NCI-H446 treated with DMSO at 0.1 percent for 48 hours (cell line): Measurements from ENCODE around the gene DNAH1.

Experiments used
- DNase-seq: peaks from one replicate; lab custom pipeline; 2025; lab: John Stamatoyannopoulos, UW

DNAH1 gene

DNA sequence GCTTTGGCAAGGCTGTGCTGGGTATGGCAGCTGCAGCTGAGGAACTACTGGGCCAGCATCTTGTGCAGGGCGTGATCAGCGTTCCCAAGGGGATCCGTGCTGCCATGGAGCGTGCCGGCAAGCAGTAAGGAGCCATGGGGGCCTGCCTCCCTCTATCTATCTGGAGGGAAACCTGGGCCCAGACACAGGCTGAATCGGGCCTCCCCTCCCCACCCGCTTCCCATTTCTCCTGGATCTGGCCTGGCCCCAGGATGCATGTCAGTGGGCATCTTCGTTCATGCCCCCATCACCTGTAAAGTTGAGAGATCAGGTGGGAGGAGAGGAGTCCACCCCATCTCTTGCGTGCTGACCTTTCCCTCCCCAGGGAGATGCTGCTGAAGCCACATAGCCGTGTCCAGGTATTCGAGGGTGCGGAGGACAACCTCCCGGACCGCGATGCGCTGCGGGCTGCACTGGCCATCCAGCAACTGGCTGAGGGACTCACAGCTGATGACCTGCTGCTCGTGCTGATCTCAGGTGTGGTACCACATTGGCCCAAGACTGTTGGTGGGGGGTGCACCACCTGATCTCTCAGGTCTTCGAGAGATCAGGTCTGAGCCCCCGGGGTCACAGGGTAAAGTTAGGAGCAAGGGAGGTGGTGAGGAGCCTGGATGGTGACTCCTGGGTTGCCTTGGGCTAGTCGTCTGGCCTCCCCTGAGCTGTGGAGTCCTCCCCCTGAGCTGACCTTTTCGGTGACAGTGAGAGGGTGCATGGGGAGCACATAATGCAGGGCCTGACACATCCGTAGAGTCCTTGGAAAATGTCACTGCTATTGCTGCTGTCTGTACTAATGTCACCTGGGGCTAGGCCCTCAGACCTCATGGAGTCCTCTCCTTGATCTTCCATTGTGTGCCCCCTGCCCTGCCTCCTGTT lies 25.3 kb upstream of the DNAH1 start:
- no peak for DNase-seq

DNA sequence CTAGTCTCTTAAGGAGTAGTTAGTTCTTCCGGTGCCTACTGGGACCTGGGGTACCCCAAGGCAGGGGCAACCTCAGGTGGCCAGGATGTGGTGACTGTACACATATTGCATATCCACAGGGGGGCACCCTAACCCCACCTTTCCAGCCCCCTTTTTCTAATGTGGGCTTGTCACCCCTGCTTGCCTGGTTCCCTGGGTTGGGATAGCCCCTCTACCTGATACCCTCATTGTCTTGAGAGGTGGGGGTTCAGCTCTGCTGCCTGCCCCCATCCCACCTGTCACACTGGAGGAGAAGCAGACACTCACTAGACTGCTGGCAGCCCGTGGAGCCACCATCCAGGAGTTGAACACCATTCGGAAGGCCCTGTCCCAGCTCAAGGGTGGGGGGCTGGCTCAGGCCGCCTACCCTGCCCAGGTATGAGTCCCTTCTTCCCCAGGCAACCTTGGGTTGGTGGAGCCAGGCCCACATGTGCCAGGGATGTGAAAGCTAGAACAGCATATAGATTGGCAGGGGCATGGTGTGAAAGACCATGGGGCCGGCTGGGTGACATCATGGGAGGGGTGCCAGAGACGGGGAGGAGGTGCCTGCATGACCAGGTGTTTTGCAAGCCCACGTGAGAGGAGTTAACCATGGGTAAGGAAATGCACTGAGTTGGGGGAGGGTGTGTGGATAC lies 24.5 kb upstream of the DNAH1 start:
- DNase-seq = no peak

DNA sequence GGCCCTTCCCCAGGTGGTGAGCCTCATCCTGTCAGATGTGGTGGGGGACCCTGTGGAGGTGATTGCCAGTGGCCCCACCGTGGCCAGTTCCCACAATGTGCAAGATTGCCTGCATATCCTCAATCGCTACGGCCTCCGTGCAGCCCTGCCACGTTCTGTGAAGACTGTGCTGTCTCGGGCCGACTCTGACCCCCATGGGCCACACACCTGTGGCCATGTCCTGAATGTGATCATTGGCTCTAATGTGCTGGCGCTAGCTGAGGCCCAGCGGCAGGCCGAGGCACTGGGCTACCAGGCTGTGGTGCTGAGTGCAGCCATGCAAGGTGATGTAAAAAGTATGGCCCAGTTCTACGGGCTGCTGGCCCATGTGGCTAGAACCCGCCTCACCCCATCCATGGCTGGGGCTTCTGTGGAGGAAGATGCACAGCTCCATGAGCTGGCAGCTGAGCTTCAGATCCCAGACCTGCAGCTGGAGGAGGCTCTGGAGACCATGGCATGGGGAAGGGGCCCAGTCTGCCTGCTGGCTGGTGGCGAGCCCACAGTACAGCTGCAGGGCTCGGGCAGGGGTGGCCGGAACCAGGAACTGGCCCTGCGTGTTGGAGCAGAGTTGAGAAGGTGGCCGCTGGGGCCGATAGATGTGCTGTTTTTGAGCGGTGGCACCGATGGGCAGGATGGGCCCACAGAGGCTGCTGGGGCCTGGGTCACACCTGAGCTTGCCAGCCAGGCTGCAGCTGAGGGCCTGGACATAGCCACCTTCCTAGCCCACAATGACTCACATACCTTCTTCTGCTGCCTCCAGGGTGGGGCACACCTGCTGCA lies 23.7 kb upstream of the DNAH1 start:
- no peak for DNase-seq

DNA sequence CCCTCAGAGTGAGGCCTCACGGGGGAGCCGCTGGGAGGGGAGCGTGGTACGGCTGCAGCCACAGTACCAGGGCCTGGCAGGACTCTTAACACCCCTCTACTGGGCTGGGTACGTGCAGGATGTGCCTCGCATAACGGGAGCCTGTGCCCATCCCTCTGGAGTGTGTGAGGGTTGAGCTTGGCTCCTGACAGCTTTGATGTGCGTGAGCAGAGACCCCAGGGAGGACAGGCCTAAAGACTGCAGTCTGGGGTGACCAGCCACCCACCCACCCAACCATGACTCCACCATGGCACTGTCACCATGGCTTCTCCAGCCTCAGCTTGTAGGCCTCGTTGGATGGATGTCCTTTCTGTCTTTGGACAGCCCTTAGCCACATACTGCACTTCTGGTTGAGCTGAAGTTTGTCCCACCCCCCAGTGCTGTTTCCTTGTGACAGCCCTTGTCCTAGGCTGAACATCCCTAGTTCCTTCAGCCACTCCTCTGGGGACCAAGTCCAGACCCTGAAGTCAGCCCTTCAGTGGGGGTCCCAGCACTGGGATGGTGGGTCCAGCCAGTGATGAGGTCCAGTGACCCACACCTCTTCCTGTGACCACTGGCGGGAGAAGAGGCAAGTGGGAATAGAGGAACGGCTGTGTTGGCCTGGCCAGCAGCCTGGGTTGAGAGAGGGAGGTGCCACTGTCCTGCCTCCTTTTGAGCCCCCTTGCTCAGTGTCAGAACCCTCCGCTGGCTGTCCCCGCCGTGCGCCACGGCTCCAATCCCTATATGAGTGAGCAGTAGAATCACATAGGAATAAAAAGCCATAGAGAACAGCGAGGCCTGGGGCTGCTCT lies 22.4 kb upstream of the DNAH1 start:
- DNase-seq = no peak

DNA sequence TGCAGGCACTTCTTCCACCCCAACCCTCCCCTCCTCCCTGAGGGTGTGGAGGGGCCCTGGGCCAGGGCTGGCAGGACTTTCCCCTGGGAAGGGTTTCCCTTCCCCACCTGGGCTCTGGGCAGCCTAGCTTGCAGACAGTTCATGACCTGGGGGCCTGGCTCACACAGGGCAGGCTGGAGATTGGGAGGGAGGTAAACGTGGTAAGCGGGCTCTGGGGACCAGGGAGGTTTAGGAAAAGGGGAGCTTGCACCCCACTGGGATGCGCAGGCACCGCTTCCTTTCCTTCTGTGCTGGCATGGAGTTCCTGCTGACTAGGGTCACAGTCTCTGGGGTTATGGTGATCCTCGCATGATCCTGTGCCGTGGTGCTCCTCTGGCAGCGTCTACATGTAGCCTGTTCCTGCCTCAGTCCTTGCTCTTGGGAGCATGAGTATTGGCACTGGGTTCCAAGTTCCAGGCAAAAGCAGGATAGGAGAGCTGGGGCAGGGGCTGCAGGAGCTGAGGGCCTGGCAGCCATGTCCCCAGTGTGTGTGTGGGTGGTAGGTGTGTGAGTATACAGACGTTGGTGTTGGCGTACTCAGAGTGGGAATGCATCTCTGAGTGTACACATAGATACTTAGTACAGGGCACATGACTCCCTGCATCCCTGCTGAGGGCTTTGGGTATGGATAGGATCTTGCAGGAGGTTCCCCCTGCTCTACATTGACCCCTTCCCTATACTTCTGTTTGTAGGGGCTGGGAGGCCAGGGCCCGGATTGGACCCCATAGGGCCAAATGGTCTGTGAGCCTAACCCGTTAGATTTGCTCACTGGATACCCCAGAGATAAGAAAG lies 21.6 kb upstream of the DNAH1 start:
- DNase-seq = no peak

DNA sequence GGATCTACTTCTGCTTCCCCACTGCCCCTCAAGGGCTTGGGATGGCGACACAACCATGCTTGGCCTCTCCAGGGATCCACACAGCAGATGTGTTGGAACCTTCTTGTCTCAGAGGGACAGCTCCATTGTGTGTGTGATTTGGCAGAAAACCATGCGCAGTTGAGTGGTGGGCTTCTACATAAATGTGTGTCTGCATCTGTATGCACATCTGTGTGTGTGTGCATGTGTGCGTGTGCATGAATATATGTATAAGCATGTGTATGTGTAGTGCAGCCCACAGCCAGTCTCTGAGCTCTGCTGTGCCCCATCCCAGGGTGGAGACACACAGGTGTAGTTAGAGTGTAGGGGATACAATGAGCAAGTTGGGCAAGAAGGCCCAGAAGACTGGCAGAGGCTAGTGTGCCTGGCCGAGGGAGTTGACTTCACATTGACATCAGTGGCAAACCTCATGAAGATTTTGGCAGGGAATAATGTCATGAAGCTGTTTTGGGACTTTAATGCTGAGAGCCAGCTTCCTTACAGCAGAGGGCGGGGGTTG lies 20.4 kb upstream of the DNAH1 start:
- no peak for DNase-seq

DNA sequence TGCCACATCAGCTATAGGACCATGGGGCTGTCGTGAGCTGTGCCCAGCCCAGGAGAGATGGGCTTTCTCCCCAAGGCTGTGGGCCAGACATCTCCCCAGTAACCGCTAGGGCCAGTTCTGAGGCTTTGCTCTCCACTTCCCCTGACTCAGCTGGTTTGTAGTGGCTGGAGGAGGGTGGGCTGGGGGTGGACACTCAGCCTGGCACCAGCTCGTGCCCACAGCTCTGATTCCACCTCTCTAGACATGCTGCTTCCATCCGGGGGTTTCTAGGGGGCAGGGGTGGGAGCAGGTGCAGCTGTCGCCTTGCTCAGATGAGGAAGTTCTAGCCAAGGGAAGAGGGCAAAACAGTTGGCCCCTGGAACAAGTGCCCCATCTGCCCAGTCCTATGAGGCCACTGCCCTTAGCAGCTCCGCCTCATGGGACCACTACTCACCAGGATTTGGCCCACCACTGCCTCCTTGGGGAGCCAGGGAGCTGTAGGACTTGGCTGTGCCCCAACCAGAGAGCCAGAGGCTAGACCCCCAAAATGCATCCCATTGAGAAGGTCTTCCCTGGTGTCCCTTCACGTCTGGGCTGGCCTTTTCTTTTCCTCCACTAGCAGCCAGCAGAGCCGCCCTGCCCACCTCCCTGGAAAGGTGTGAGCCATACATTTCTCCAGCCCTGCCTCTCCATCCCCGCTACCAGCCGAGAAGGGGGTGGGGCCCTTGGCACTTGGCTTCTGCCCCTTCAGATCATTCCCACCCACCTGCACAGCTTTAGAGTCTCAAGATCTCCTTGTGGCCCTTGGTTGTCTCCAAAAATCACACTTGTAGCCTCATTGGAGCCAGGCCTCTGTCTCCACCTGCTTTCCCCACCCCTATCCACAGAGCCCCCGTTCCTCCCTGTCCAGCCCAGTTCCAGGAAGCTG lies 18.6 kb upstream of the DNAH1 start:
- DNase-seq = no peak

DNA sequence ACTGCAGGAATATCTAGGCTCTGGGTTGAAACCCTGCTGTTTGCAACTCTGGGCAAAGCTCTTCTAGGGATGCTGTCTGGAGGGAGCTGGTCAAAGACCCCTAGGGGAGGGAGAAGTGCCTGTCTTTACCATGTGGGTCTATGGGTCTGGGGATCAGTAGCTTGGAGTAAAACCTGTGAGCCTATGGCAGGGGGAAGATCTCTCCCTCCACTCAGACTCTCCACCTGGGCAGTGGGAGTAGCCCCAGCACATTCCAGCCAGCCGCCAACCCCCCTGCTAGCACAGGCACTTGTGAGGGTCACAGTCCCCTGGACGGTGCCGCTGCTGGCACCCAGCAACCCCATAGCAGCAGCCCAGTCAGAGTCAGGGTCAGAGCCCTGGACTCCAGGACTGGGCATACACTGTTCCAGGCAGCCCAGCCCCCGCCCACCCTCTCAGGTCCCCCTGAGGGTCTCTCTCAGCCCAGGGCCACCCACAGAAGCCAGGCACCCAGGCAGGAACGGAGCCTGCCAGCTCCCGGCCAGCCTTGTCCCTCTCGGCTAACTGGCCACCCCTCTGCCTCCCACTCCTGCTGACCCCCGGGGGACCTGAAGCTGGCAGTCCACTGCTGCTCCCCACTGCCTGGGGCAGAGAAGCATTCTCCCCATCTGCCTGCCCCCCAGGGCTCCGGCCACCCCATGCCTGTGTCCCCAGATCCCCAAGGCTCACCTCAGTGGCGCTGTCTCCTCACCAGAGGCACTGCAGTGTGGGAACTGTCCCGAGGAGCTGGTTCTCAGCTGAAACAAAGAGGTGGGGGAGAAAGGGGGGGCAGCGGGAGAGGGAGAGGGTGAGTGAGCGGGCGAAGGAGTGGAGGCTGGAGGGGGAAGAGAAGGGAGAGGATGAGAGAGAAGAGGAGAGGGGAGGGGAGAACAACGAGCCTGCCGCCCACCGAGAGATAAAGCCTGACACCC lies 17.7 kb upstream of the DNAH1 start:
- DNase-seq = no peak

DNA sequence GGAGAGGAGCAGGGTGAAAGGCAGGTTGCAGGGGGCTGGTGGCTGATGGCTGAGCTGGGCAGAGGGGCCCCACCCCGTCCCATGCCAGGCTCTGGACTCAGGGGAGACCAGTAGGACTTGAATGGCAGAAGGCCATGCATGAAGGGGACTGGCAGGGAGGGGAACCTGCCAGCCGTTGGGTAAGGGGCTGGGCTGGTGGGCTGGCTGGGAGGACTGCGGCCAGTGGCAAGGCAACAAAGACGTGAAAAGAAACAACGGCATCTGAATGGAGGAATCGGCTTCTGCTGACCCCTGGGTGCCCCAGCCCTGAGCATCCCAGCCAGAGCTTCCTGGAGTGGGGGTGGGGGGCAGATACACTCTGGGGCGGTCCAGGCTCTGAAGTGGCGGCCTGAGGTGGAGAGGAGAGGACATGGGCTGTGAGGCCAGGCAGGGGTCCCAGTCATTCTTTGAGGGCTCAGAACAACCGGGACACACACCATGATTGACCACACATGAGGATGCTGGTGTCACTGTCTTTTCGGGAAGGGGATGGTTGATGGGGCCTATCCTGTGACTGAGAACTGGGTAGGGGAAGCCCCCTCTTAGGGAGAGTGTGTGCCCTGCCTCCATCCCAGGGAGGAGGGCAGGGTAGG lies 16.8 kb upstream of the DNAH1 start:
- DNase-seq = no peak

DNA sequence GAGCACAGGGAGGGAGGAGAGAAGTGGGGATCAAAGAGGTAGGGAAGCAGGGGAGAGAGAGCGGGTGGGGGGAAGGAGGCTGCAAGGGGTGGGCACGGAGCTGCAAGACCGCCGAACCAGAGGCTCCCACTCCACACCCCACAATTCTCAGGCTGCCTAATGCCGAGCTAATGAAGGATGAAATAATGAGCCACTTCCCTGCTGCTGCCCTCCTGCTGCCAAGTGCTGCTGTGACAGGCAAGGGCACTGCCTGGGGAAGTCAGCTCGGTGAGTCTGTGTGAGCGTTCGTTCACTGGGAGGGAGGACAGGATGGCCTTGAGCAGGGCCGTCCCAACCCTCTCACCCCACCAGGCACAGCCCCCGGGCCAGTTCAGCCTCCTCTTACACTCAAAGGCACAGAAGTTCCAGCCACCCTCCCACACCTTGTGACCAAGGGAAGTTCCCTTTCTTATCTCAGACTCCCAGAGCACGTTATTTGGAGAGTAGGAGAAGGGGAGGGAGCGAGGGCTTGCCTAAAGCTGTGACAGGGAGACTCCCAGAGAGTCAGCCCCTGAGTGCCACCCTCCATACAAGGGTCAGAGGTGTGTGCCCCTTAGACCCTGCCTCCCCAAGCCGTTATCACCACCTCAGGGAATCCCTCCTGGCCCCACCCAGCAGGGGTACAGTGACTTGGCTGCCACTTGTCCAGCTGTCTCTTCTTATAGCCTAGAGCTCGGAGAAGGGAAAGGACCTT lies 16.1 kb upstream of the DNAH1 start:
- DNase-seq = no peak

DNA sequence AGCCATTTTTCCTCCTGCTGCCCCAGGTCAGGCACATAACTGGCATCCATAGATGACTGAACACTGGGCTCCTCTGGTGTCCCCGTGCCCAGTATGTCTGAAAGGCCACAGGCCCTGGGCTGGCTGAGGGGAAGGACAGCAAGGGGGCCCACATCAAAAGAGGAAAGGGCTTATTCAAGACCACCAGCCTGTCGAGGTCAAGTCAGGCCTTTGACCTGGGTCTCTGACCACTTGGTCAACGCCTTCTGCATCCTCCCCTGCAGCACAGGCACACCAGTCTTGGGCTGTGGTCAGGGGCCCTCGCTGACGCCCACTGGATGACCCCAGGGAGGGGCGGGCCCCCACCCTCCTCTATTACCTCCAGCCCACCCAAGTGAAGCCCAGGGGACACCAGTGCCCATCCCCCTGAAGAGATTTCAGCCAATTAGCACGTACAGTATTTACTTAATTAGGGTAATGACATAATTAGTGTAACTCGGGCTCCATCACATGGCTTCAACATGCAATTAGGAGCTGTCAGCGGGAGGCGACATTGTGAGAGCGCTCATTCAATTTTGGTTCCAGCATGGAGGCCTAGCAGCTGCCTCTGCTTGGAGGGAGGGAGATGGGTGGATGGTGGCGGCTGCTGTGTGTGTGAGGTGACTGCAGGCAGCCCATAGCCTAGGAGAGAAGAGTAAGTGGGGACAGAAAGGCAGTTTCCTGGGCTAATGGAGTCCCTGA lies 13.5 kb upstream of the DNAH1 start:
- DNase-seq = no peak

DNA sequence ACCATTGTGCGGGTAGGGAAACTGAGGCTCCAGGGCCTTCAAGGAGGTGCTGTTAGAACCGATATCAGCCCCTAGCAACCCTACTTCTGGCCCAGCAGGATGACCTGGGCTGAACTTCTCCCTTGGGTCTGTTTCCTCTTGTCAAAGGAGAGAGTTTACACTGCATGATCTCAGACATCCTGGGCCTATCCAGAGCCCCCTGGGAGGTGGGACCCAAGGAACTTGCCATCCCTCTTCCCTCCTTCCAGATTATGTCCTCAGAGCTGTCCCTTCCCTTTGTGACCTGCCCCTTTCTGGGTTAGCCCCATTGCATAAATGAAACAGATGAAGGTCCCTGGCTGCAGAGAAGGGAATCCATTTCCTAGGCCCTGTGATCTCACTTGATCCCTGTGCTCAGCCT lies 12.3 kb upstream of the DNAH1 start:
- no peak for DNase-seq

DNA sequence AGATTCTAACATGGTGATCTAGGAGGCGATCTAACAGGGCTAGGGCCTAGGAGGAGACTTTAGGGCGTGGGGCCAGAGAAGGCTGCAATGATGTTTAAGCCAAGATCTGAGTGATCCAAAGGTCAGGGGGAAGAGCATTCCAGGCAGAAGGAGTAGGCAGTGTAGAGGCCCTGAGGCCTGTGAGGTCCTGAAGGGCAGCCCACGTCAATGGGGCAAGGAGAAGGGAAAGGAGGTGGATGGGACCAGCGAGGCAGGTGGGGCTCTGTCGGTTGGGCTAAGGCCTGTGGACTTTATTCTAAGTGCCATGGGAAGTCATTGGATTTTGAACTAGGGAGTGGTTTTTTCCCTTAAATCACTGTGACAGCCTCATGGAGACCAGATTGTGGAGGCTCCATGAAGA lies 10.2 kb upstream of the DNAH1 start:
- no peak for DNase-seq

DNA sequence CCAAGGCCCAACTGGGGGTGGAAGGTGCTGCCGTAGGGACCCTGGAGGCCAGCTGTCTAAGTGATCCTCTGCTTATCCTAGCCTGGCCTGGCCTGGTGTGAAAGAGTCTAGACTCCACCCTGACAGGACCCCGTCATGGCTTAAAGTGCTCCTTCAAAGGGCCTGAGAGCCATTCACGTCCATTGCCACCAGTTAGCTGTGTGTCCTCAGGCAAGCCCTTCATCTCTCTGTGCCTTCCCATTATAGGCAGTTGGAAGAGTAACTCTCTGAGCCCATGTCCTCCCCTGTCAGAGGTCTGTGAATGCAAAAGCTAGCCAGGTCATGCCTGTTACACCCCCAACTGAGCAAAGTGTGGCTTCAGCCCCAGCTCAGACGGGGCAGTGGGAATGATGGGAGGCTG lies 9.1 kb upstream of the DNAH1 start:
- DNase-seq = no peak

DNA sequence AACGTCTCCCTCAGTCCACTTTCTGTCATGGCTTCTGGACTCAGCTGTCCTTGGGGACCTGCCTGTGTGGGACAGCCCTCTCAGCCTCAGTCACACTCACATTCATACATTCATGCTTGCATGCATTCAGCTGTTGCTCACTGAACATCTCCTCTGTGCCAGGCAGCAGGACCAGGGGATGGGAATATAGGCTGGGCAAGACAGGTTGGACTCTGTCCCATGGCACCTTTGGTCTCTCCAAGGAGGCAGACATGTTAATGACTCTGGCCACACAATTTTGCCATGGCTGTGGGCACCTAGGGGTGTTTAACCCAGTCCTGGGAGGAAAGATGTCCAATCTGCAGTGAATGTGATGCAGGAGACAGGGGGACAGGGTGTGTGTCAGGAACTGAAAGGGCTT lies 7.8 kb upstream of the DNAH1 start:
- DNase-seq = no peak

DNA sequence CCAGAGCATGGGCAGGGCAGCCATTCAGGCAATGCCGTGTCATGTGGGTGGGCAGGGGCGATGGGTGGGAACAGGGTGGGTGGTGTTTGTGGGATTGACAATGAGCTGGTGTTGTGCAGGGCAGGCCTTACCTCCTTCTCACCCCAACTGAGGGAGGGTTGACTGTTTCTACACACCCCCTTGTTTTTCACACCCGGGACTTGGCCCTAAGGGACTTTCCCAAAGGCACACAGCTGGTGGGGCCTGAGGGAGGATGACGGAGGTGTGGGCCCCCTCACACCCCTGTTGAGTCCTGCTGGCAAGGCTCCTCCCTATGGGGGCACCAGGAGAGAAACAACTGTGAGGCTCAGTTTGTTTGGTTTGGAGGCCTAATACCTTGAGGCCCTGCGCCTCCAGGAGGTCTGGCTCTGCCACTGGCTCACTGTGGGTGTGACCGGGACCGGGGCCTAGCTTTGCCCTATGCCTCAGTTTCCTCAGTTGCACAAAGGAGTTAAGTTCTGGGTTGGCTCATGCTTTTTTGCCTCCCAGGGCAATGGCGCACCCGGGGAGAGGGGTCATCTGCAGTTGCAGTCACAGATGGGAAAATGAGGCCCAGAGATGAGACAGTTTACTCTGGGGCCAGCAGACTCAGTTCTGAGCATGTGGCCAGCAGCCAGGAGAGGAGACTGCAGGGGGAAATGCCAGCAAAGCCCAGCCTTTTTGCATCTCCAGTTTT lies 5.1 kb upstream of the DNAH1 start:
- DNase-seq = no peak
